Measurements from ENCODE around the gene MAPK8IP3.

MAPK8IP3 gene

GRCh38 chr16:1744338-1744840 lies 38.4 kb downstream of the MAPK8IP3 start:
- H2BK5ac ChIP-seq (ENCODE audit: low read length), result no peak overlapping the region
- H3K27me3 ChIP-seq (ENCODE audit: insufficient read depth, low read length, poor library complexity), result no peaks in the 10 kb centered on the region
- no peak overlapping the region for H3K4ac ChIP-seq (ENCODE audit: low read depth, low read length)
- no peak overlapping the region for H4K8ac ChIP-seq (ENCODE audit: low read depth, low read length)
- no CpG with 5 or more reads among the region's 24 CpGs for WGBS (ENCODE audit: extremely low coverage, insufficient coverage, low lambda C conversion rate)
- no peak overlapping the region for H3K4me2 ChIP-seq (ENCODE audit: low read length)
- no peak overlapping the region for H3K18ac ChIP-seq (ENCODE audit: low read length)
- no peaks in the 10 kb centered on the region for H3K79me1 ChIP-seq (ENCODE audit: low read length)
- no peaks in the 10 kb centered on the region for H3K79me2 ChIP-seq (ENCODE audit: control insufficient read depth, insufficient read depth, low read length)
- no peak overlapping the region for H2AK5ac ChIP-seq (ENCODE audit: low read length)
- no peaks in the 10 kb centered on the region for H3K36me3 ChIP-seq (ENCODE audit: control insufficient read depth, insufficient read depth, low read length)
- DNase-seq, result no peak
- no peak overlapping the region for H3K4me3 ChIP-seq (ENCODE audit: low read length)
- no peak overlapping the region for H3K56ac ChIP-seq (ENCODE audit: low read length)
- no peaks in the 10 kb centered on the region for H3K4me1 ChIP-seq (ENCODE audit: control insufficient read depth, low read depth, low read length)
- H3K27ac ChIP-seq (ENCODE audit: low read depth, low read length), result no peak overlapping the region
- no peak overlapping the region for H3K23ac ChIP-seq (ENCODE audit: low read length)
- H3K9ac ChIP-seq (ENCODE audit: low read length), result no peak overlapping the region
- H4K5ac ChIP-seq (ENCODE audit: low read length), result no peak overlapping the region
- no peak overlapping the region for H2BK120ac ChIP-seq (ENCODE audit: low read depth, low read length)
- H2BK15ac ChIP-seq (replicated peaks; ENCODE audit: low read depth), result no peak overlapping the region

- no peaks in the 10 kb centered on the region for H3K79me2 ChIP-seq (ENCODE audit: control insufficient read depth, insufficient read depth, low read length)
- no peak overlapping the region for H3K23ac ChIP-seq (ENCODE audit: low read length)
- no peak overlapping the region for H3K4ac ChIP-seq (ENCODE audit: low read depth, low read length)
- no peaks in the 10 kb centered on the region for H3K4me1 ChIP-seq (ENCODE audit: control insufficient read depth, low read depth, low read length)
- no peaks in the 10 kb centered on the region for H3K79me1 ChIP-seq (ENCODE audit: low read length)
- no peak overlapping the region for H2BK15ac ChIP-seq (replicated peaks; ENCODE audit: low read depth)
- H3K36me3 ChIP-seq (ENCODE audit: control insufficient read depth, insufficient read depth, low read length), result no peaks in the 10 kb centered on the region
- WGBS (ENCODE audit: extremely low coverage, insufficient coverage, low lambda C conversion rate), result no CpG with 5 or more reads among the region's 25 CpGs
- H3K4me2 ChIP-seq (ENCODE audit: low read length), result no peak overlapping the region
- H3K27me3 ChIP-seq (ENCODE audit: insufficient read depth, low read length, poor library complexity), result no peaks in the 10 kb centered on the region
- no peak overlapping the region for H3K56ac ChIP-seq (ENCODE audit: low read length)
- no peak overlapping the region for H3K27ac ChIP-seq (ENCODE audit: low read depth, low read length)
- no peak overlapping the region for H2AK5ac ChIP-seq (ENCODE audit: low read length)
- H2BK120ac ChIP-seq (ENCODE audit: low read depth, low read length), result no peak overlapping the region
- no peak overlapping the region for H4K8ac ChIP-seq (ENCODE audit: low read depth, low read length)
- H3K9ac ChIP-seq (ENCODE audit: low read length), result no peak overlapping the region
- no peak overlapping the region for H3K18ac ChIP-seq (ENCODE audit: low read length)
- H2BK5ac ChIP-seq (ENCODE audit: low read length), result no peak overlapping the region
- H3K4me3 ChIP-seq (ENCODE audit: low read length), result no peak overlapping the region
- DNase-seq, result peak; percentile 14
- H4K5ac ChIP-seq (ENCODE audit: low read length), result no peak overlapping the region
Measured at GRCh38 chr16:1745181-1745899, 39.3 kb downstream of the MAPK8IP3 start.

- Histone ChIP-seq H3K27ac (ENCODE audit: low read depth, low read length) (no peak overlapping the region), H2BK120ac (ENCODE audit: low read depth, low read length) (no peak overlapping the region), H3K4ac (ENCODE audit: low read depth, low read length) (no peak overlapping the region), H4K5ac (ENCODE audit: low read length) (no peak overlapping the region), H3K79me2 (ENCODE audit: control insufficient read depth, insufficient read depth, low read length) (no peaks in the 10 kb centered on the region), H3K4me2 (ENCODE audit: low read length) (no peak overlapping the region), H3K23ac (ENCODE audit: low read length) (no peak overlapping the region), H3K4me1 (ENCODE audit: control insufficient read depth, low read depth, low read length) (no peaks in the 10 kb centered on the region), H3K56ac (ENCODE audit: low read length) (no peak overlapping the region), H4K8ac (ENCODE audit: low read depth, low read length) (no peak overlapping the region), H3K18ac (ENCODE audit: low read length) (no peak overlapping the region), H3K9ac (ENCODE audit: low read length) (no peak overlapping the region), H3K79me1 (ENCODE audit: low read length) (no peaks in the 10 kb centered on the region), H3K36me3 (ENCODE audit: control insufficient read depth, insufficient read depth, low read length) (no peaks in the 10 kb centered on the region), H2BK5ac (ENCODE audit: low read length) (no peak overlapping the region), H3K27me3 (ENCODE audit: insufficient read depth, low read length, poor library complexity) (no peaks in the 10 kb centered on the region), H2AK5ac (ENCODE audit: low read length) (no peak overlapping the region), H2BK15ac (replicated peaks; ENCODE audit: low read depth) (no peak overlapping the region), H3K4me3 (ENCODE audit: low read length) (no peak overlapping the region)
- peak; percentile 60 for DNase-seq
- WGBS (ENCODE audit: extremely low coverage, insufficient coverage, low lambda C conversion rate), result no CpG with 5 or more reads among the region's 29 CpGs
Measured at GRCh38 chr16:1745900-1746692, 40.1 kb downstream of the MAPK8IP3 start.

- no peaks in the 10 kb centered on the region for H3K4me1 ChIP-seq (ENCODE audit: control insufficient read depth, low read depth, low read length)
- H3K4ac ChIP-seq (ENCODE audit: low read depth, low read length), result no peak overlapping the region
- no peak overlapping the region for H4K8ac ChIP-seq (ENCODE audit: low read depth, low read length)
- no peaks in the 10 kb centered on the region for H3K27me3 ChIP-seq (ENCODE audit: insufficient read depth, low read length, poor library complexity)
- WGBS (ENCODE audit: extremely low coverage, insufficient coverage, low lambda C conversion rate), result no CpG with 5 or more reads among the region's 31 CpGs
- no peak overlapping the region for H3K27ac ChIP-seq (ENCODE audit: low read depth, low read length)
- no peaks in the 10 kb centered on the region for H3K79me2 ChIP-seq (ENCODE audit: control insufficient read depth, insufficient read depth, low read length)
- H3K4me3 ChIP-seq (ENCODE audit: low read length), result no peak overlapping the region
- no peak overlapping the region for H4K5ac ChIP-seq (ENCODE audit: low read length)
- H2BK5ac ChIP-seq (ENCODE audit: low read length), result no peak overlapping the region
- no peaks in the 10 kb centered on the region for H3K79me1 ChIP-seq (ENCODE audit: low read length)
- no peak overlapping the region for H3K4me2 ChIP-seq (ENCODE audit: low read length)
- H3K9ac ChIP-seq (ENCODE audit: low read length), result no peak overlapping the region
- no peak overlapping the region for H3K56ac ChIP-seq (ENCODE audit: low read length)
- no peak overlapping the region for H3K23ac ChIP-seq (ENCODE audit: low read length)
- no peak overlapping the region for H2BK15ac ChIP-seq (replicated peaks; ENCODE audit: low read depth)
- H2BK120ac ChIP-seq (ENCODE audit: low read depth, low read length), result no peak overlapping the region
- H3K18ac ChIP-seq (ENCODE audit: low read length), result no peak overlapping the region
- no peak for DNase-seq
- no peak overlapping the region for H2AK5ac ChIP-seq (ENCODE audit: low read length)
- no peaks in the 10 kb centered on the region for H3K36me3 ChIP-seq (ENCODE audit: control insufficient read depth, insufficient read depth, low read length)
Measured at GRCh38 chr16:1746693-1747195, 40.7 kb downstream of the MAPK8IP3 start.

DNA sequence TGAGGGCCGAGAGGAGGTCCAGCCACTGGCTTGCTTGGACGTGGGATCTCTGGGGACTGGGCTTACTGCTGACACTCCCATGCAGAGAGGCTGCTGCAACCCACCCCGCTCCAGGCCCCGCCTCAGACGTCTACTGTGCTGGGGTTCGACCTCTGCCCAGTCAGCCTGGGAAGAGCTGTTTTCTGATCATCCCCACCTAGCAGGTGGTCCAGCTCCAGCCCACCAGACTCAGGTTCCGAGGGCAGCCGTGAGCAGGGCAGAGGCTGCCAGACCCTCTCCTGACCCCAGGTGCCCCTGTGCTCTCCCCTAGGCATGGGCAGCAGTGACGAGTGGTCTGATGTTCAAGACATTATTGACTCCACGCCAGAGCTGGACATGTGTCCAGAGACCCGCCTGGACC lies 41.9 kb downstream of the MAPK8IP3 start:
- no peaks in the 10 kb centered on the region for H3K27me3 ChIP-seq (ENCODE audit: insufficient read depth, low read length, poor library complexity)
- H3K9ac ChIP-seq (ENCODE audit: low read length), result no peak overlapping the region
- no peak overlapping the region for H4K5ac ChIP-seq (ENCODE audit: low read length)
- no peak overlapping the region for H2BK5ac ChIP-seq (ENCODE audit: low read length)
- H3K4me1 ChIP-seq (ENCODE audit: control insufficient read depth, low read depth, low read length), result no peaks in the 10 kb centered on the region
- no peak overlapping the region for H4K8ac ChIP-seq (ENCODE audit: low read depth, low read length)
- H2BK120ac ChIP-seq (ENCODE audit: low read depth, low read length), result no peak overlapping the region
- no peak overlapping the region for H2BK15ac ChIP-seq (replicated peaks; ENCODE audit: low read depth)
- H3K4me2 ChIP-seq (ENCODE audit: low read length), result no peak overlapping the region
- no peak for DNase-seq
- no peaks in the 10 kb centered on the region for H3K79me2 ChIP-seq (ENCODE audit: control insufficient read depth, insufficient read depth, low read length)
- no peak overlapping the region for H3K4me3 ChIP-seq (ENCODE audit: low read length)
- H3K18ac ChIP-seq (ENCODE audit: low read length), result no peak overlapping the region
- no peak overlapping the region for H2AK5ac ChIP-seq (ENCODE audit: low read length)
- H3K79me1 ChIP-seq (ENCODE audit: low read length), result no peaks in the 10 kb centered on the region
- H3K4ac ChIP-seq (ENCODE audit: low read depth, low read length), result no peak overlapping the region
- H3K23ac ChIP-seq (ENCODE audit: low read length), result no peak overlapping the region
- H3K36me3 ChIP-seq (ENCODE audit: control insufficient read depth, insufficient read depth, low read length), result peaks cover 2% of the 10 kb centered on the region
- no peak overlapping the region for H3K56ac ChIP-seq (ENCODE audit: low read length)
- WGBS (ENCODE audit: extremely low coverage, insufficient coverage, low lambda C conversion rate), result no CpG with 5 or more reads among the region's 11 CpGs
- H3K27ac ChIP-seq (ENCODE audit: low read depth, low read length), result no peak overlapping the region
